Heart left ventricle (tissue), 16 donors: ENCODE data around the gene NPFFR1. TPM values are rescaled to one million over a fixed set of nuclear protein-coding genes. Genes with fewer than 3 reads are reported as not detected.

Source experiments
- ATAC-seq, 4 donors: fragments of 200-7000 bp; cut with Tn5 transposase; one replicate each; pipeline ENCODE4 v1.9.1; 2020 to 2022; ENCODE audit warnings: moderate library complexity in 4 of 4, mild to moderate bottlenecking in 3 of 4, moderate number of reproducible peaks in 1 of 4
- DNase-seq, 5 donors: peaks; one replicate each; pipeline ENCODE4 v3.0.0-alpha.2; 2020
- H3K27ac ChIP-seq, 12 donors: fragments of 200-600 bp; sonication (generic) in 4 of 12; one replicate each; pipeline versions ENCODE4 v1.5.0 to v1.8.0; 2016 to 2022; ENCODE audit warnings: mild to moderate bottlenecking in 2 of 12
- H3K27me3 ChIP-seq, 9 donors: fragments of 200-600 bp; sonication (generic) in 2 of 9; one replicate each; pipeline versions ENCODE4 v1.5.1 to v1.8.0; 2016 to 2022; ENCODE audit warnings: mild to moderate bottlenecking in 3 of 9
- H3K36me3 ChIP-seq, 9 donors: fragments of 200-600 bp; sonication (generic) in 2 of 9; one replicate each; pipeline versions ENCODE4 v1.5.0 to v1.8.0; 2018 to 2022; ENCODE audit warnings: mild to moderate bottlenecking in 2 of 9
- H3K4me1 ChIP-seq, 12 donors: fragments of 200-600 bp; sonication (generic) in 4 of 12; one replicate each; pipeline versions ENCODE4 v1.5.0 to v1.8.0; 2016 to 2022; ENCODE audit warnings: mild to moderate bottlenecking in 3 of 12
- H3K4me3 ChIP-seq, 12 donors: fragments of 200-600 bp; sonication (generic) in 4 of 12; one replicate each; pipeline versions ENCODE4 v1.5.0 to v1.8.0; 2017 to 2022; ENCODE audit warnings: mild to moderate bottlenecking in 9 of 12, moderate library complexity in 4 of 12
- H3K9me3 ChIP-seq, 12 donors: fragments of 200-600 bp; sonication (generic) in 4 of 12; one replicate each; pipeline versions ENCODE4 v1.5.0 to v1.8.0; 2016 to 2022; ENCODE audit warnings: mild to moderate bottlenecking in 1 of 12
- POLR2A ChIP-seq, 2 donors: fragments of 450-650 bp; IDR thresholded peaks; one replicate each; pipeline ENCODE4 v1.6.1; 2017; ENCODE audit warnings: antibody characterized with exemption in 2 of 2, mild to moderate bottlenecking in 2 of 2, moderate library complexity in 2 of 2
- WGBS, 4 donors: extraction: QIAGEN DNeasy Blood & Tissue Kit in 2 of 4; methylation state at CpG; one replicate each; pipeline versions ENCODE4 v1.1.5 to v1.1.7; 2013 to 2018; 5-methylcytosine and 5-hydroxymethylcytosine counted together
- intact Hi-C, 10 donors: fragments of 100-400 bp; cut with DNase I; formaldehyde crosslinking; loops; one replicate each; pipeline versions ENCODE4 v1.11.1 to v1.14.2; 2022
- polyA plus RNA-seq, 2 donors: library from polyadenylated mRNA; stranded (reverse); fragments of 200-250 nt; gene quantifications; one replicate each; pipeline ENCODE4 v1.2.3, GENCODE V29; 2013
- total RNA-seq, 9 donors: library from RNA; depleted of rRNA in 2 of 9; stranded (reverse); fragments of >200 nt in 2 of 9; fragmentation: NEBNext Ultra II Directional in 3 of 9; extraction: Animal tissue kit (Norgen Biotek cat#: 25700) in 3 of 9; gene quantifications; one replicate each; pipeline versions ENCODE4 v1.1.0 to v1.2.4, GENCODE V29; 2016 to 2023
- TF ChIP-seq, protein P1 (sequence below), 12 donors: fragments of 200-600 bp; sonication (generic) in 4 of 12; IDR thresholded peaks; one replicate each; pipeline versions ENCODE4 v1.5.0 to v1.8.0; 2018 to 2022; ENCODE audit warnings: antibody characterized with exemption in 12 of 12, mild to moderate bottlenecking in 5 of 12
- donor health status: ischemic (EF 13 %, LVEDD 7.1; RV severe dilation, severe dysfunction).
- donor health status: healthy with polysubstance abuse.
- donor health status: DM: no; HTN: yes; CAD: no.
- donor health status: DM: no; HTN: no; CAD: no.
- donor health status: ischemic (EF 25% LVEDD 6.9; RV normal size, moderate dysfunction).
- donor health status: ischemic (EF 25% LVEDD 5.7; RV mildly dilated, moderate dysfunction).
- donor health status: healthy.
- donor health status: DM: yes; HTN: yes; CAD: no.
- donor health status: ischemic (EF 35%, LVEDD 5.7; RV mildly dilated, moderate dysfunction).
- donor health status: nonischemic (EF 11% LVEDD 7.7; RV severe dilation, severe dysfunction).
- donor health status: DM: yes; HTN: yes; CAD: no.
- donor health status: PGD.
- donor health status: ischemic (EF 29% LVEDD 5.4; RV normal size, mild dysfunction).
- donor health status: nonischemic (EF 23%, LVEDD 6.1; RV moderate dilation, normal function).

The NPFFR1 gene
- total and polyA plus RNA-seq, 11 donors = 0.52 TPM; not detected in 10

DNA sequence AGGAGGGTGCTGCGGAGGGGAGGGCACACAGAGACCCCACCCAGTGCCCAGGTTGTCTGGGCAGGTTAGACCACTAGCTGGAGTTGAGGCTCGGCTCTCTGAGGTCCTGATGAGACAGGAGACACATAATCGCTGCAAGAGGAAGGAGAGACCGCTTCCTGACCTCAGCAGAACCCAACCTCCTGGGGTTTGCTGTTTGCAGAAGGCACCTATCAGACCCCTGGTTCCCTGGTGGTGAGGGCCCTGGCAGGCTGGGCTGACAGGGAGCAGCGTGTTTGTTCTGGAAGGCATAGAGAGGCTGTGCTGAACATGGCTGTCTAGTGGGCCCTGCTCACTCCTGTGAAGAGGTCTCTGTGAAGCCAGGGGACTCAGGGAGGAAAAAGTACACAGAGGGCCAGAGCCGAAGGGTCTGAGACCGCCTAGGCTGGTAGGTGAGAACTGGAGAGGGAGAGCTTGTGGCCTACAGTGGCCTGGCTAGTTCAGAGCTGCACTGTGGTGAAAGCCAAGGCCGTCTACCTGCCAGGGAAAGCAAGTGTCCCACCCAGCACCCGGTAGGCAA, 39.4 kb upstream of the NPFFR1 start:
- H3K36me3 ChIP-seq = peaks cover 0 to 3% (median 0%) of the 10 kb centered on the region in 9 donors
- intact Hi-C loops = loop anchor here in 1 of 10 donors (10.0 kb wide), 1 partner anchor 48 kb away; no protein-coding TSS in a partner anchor
- no peaks in the 10 kb centered on the region for H3K9me3 ChIP-seq
- H3K4me3 ChIP-seq = no peak overlapping the region
- 88 to 94% (median 92%) methylated on average over 8 to 9 of the region's 9 CpGs for WGBS, 4 donors
- H3K27me3 ChIP-seq = peaks cover 0 to 13% (median 0%) of the 10 kb centered on the region in 9 donors
- ATAC-seq (no peak), DNase-seq (no peak)
- H3K4me1 ChIP-seq = peaks cover 0 to 48% (median 19%) of the 10 kb centered on the region in 12 donors
- no peak for TF ChIP-seq POLR2A (IDR thresholded peaks at IDR 0.05)
- TF ChIP-seq, protein P1, sequence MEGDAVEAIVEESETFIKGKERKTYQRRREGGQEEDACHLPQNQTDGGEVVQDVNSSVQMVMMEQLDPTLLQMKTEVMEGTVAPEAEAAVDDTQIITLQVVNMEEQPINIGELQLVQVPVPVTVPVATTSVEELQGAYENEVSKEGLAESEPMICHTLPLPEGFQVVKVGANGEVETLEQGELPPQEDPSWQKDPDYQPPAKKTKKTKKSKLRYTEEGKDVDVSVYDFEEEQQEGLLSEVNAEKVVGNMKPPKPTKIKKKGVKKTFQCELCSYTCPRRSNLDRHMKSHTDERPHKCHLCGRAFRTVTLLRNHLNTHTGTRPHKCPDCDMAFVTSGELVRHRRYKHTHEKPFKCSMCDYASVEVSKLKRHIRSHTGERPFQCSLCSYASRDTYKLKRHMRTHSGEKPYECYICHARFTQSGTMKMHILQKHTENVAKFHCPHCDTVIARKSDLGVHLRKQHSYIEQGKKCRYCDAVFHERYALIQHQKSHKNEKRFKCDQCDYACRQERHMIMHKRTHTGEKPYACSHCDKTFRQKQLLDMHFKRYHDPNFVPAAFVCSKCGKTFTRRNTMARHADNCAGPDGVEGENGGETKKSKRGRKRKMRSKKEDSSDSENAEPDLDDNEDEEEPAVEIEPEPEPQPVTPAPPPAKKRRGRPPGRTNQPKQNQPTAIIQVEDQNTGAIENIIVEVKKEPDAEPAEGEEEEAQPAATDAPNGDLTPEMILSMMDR (IDR thresholded peaks at IDR 0.05) = no peak
- H3K27ac ChIP-seq = peak overlapping the region in 5 of 12 donors; percentile 23 to 80 (median 63)

DNA sequence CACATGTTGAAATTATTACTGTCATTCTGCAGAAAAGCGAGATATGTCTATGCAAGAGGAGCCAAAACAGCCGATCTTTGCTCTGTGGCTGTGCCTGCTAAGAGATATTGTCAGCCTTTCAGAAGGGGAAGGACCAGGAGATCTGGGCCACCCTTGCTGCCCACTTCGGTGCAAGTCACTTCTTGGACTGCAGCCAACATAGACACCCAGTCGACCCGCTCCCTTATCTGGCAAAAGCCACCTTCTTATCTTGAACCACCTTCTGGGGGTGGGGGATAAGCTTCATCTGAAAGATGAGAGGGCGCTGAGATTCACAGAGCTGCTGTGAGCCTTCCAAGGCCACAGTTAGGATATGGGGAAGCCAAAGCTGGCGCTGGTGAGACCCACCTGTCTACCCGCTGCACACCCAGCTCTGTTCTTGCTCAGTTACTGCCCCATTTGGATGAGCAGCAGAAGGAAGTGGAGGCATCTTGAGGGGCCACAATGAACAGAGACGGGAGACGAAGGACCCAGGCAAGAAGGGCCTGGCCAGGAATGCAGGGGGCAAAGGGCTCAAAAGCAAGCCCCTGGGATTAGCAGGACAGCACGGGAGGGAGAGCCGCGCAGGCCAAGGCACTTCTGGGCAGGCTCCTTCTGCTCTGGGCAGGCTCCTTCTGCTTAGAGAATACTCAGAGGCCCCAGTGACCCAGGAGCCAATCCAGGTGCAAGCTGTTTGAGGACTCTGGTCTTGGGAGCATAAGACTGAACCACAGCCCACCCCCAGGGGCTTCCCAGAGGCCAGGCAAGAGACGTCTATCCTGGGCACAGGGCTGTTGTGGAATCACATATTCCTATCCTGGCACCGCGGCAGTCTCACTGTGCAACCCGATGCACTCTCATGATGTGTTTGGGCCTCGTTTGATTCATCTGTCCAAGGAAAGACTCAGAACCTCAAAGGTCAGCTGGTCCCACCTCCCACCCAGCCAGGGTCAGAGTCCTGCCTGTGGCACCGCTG, 38.4 kb upstream of the NPFFR1 start:
- TF ChIP-seq, protein P1 (IDR thresholded peaks at IDR 0.05) = no peak
- no peak for TF ChIP-seq POLR2A (IDR thresholded peaks at IDR 0.05)
- no peaks in the 10 kb centered on the region for H3K9me3 ChIP-seq
- no peak overlapping the region for H3K4me3 ChIP-seq
- H3K27ac ChIP-seq = peak overlapping the region in 2 of 12 donors; percentile 72 to 79
- DNase-seq = no peak
- H3K36me3 ChIP-seq = peaks cover 0 to 3% (median 0%) of the 10 kb centered on the region in 9 donors
- H3K27me3 ChIP-seq = peaks cover 0 to 20% (median 0%) of the 10 kb centered on the region in 9 donors
- intact Hi-C loops = loop anchor here in 1 of 10 donors (10.0 kb wide), 1 partner anchor 47 kb away; no protein-coding TSS in a partner anchor
- ATAC-seq = no peak
- H3K4me1 ChIP-seq = peaks cover 0 to 48% (median 19%) of the 10 kb centered on the region in 12 donors
- 79 to 88% (median 85%) methylated on average over 18 to 19 of the region's 19 CpGs for WGBS, 4 donors

DNA sequence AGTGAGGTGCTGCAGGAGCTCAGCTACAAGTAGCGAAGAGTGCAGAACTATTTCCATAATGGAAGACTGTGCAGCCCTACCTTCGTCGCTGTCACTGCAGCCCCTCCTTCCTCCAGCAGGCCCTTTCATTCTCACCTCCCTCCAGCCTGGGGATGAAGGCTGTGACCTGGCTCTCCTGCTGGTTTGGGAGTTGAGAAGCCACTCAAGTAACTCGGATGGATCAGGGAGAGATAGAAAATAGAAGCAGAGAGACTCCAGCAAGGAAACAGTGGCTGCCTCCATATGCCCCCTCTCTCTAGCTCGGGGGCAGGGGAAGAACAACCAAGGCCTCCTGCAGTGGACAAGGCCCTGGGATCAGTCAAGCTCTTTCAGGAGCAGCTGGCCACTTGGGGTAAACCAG, 37.4 kb upstream of the NPFFR1 start:
- DNase-seq = no peak

More for the DNA sequence above, 37.4 kb upstream of the NPFFR1 start:
- no peak overlapping the region for H3K4me3 ChIP-seq
- peaks cover 0 to 48% (median 20%) of the 10 kb centered on the region in 12 donors for H3K4me1 ChIP-seq
- peaks cover 0 to 25% (median 0%) of the 10 kb centered on the region in 9 donors for H3K27me3 ChIP-seq
- intact Hi-C loops = loop anchor here in 1 of 10 donors (10.0 kb wide), 1 partner anchor 46 kb away; no protein-coding TSS in a partner anchor
- no peaks in the 10 kb centered on the region for H3K9me3 ChIP-seq
- 65 to 70% (median 68%) methylated on average over 5 of the region's 5 CpGs for WGBS, 4 donors
- no peak for ATAC-seq
- peak overlapping the region in 7 of 12 donors; percentile 33 to 79 (median 50) for H3K27ac ChIP-seq
- H3K36me3 ChIP-seq = peaks cover 0 to 3% (median 0%) of the 10 kb centered on the region in 9 donors
- TF ChIP-seq, protein P1 (IDR thresholded peaks at IDR 0.05) = no peak
- no peak for TF ChIP-seq POLR2A (IDR thresholded peaks at IDR 0.05)
